ENCODE measurements around the gene MMP13.

DNA sequence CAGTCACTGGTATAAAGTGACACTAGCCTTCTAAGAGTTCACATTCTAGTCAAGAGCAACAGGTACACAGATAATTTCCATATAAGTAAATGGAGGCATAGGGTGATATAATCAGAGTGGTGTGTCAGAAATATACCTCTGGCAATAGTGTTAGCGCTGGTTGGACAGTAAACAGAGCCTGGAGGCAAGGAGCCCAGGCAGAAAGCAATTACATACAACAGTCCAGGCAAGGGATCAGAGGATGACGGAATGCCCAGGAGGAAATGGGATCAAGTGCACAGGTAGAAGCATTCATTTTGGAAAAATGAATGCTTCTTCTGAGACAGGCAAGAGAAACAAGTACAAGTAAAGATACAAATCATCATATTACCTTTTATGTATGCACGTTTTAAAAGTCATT lies 36.2 kb upstream of the MMP13 start:
- no peak for TF ChIP-seq ERF (CRISPR knock-in tag; IDR thresholded peaks at IDR 0.05)
- no peak for TF ChIP-seq KLF12 (CRISPR knock-in tag; IDR thresholded peaks at IDR 0.05; ENCODE audit: borderline replicate concordance)
- TF ChIP-seq, protein P1, sequence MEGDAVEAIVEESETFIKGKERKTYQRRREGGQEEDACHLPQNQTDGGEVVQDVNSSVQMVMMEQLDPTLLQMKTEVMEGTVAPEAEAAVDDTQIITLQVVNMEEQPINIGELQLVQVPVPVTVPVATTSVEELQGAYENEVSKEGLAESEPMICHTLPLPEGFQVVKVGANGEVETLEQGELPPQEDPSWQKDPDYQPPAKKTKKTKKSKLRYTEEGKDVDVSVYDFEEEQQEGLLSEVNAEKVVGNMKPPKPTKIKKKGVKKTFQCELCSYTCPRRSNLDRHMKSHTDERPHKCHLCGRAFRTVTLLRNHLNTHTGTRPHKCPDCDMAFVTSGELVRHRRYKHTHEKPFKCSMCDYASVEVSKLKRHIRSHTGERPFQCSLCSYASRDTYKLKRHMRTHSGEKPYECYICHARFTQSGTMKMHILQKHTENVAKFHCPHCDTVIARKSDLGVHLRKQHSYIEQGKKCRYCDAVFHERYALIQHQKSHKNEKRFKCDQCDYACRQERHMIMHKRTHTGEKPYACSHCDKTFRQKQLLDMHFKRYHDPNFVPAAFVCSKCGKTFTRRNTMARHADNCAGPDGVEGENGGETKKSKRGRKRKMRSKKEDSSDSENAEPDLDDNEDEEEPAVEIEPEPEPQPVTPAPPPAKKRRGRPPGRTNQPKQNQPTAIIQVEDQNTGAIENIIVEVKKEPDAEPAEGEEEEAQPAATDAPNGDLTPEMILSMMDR (CRISPR knock-in tag; IDR thresholded peaks at IDR 0.05), result no peak
